Skin of body (tissue), 2 donors: ENCODE measurements around the gene ATG5. TPM values are rescaled to one million over a fixed set of nuclear protein-coding genes. Genes with fewer than 3 reads are reported as not detected.

Source experiments
- DNase-seq: peaks from one replicate; lab custom pipeline; 2025; lab: John Stamatoyannopoulos, UW
- total RNA-seq: library from RNA; depleted of rRNA; stranded (reverse); fragments of >200 nt; gene quantifications from one replicate; pipeline ENCODE4 v1.2.3, GENCODE V29; 2014

Gene ATG5
- total RNA-seq, 1 donor from 2014 or later: 42.4 TPM

- DNase-seq: no peak
Measured at GRCh38 chr6:106184629-106185028, 140.9 kb downstream of the ATG5 start.

- no peak for DNase-seq
Measured at GRCh38 chr6:106183430-106183829, 142.1 kb downstream of the ATG5 start.

GRCh38 chr6:106182455-106182854 is 143.1 kb downstream of the ATG5 start:
- DNase-seq: no peak

GRCh38 chr6:106181664-106182418 is 143.7 kb downstream of the ATG5 start:
- no peak for DNase-seq

GRCh38 chr6:106180208-106180607 is 145.4 kb downstream of the ATG5 start:
- DNase-seq: no peak

- no peak for DNase-seq
Measured at GRCh38 chr6:106178900-106179299, 146.7 kb downstream of the ATG5 start.

GRCh38 chr6:106177786-106178185 is 147.8 kb downstream of the ATG5 start:
- DNase-seq: no peak

GRCh38 chr6:106173124-106173879 is 152.3 kb downstream of the ATG5 start:
- no peak for DNase-seq

GRCh38 chr6:106170030-106170791 is 155.3 kb downstream of the ATG5 start:
- DNase-seq: no peak

- no peak for DNase-seq
Measured at GRCh38 chr6:106169517-106169916, 156.0 kb downstream of the ATG5 start.

GRCh38 chr6:106168097-106168888 is 157.3 kb downstream of the ATG5 start:
- no peak for DNase-seq

- no peak for DNase-seq
Measured at GRCh38 chr6:106167096-106167814, 158.3 kb downstream of the ATG5 start.

GRCh38 chr6:106165885-106166485 is 159.6 kb downstream of the ATG5 start:
- DNase-seq: no peak

- DNase-seq: peak; percentile 48
Measured at GRCh38 chr6:106163966-106164877, 161.3 kb downstream of the ATG5 start.

GRCh38 chr6:106163446-106163965 is 162.1 kb downstream of the ATG5 start:
- DNase-seq: peak; percentile 3

- DNase-seq: no peak
Measured at GRCh38 chr6:106162921-106163320, 162.6 kb downstream of the ATG5 start.

- no peak for DNase-seq
Measured at GRCh38 chr6:106161893-106162292, 163.7 kb downstream of the ATG5 start.

- DNase-seq: no peak
Measured at GRCh38 chr6:106161311-106161874, 164.2 kb downstream of the ATG5 start.
